HG02973 (cell line): ENCODE measurements around the gene MAP3K2.

Experiments used
- ATAC-seq: cut with Tn5 transposase; IDR thresholded peaks from one replicate; pipeline ENCODE4 v1.9.1; 2021; ENCODE audit warnings: moderate library complexity; ENCODE audit not compliant: unreplicated experiment

The MAP3K2 gene

GRCh38 chr2:127408004-127408806 is 20.4 kb upstream of the MAP3K2 start:
- peak; percentile 64 for ATAC-seq

GRCh38 chr2:127407661-127408003 is 19.9 kb upstream of the MAP3K2 start:
- no peak for ATAC-seq

- ATAC-seq: no peak
These were observed 19.3 kb upstream of the MAP3K2 start for GRCh38 chr2:127407091-127407490.

- ATAC-seq: no peak
These were observed 18.7 kb upstream of the MAP3K2 start for GRCh38 chr2:127406454-127406853.

GRCh38 chr2:127405255-127405610 is 17.5 kb upstream of the MAP3K2 start:
- no peak for ATAC-seq

GRCh38 chr2:127404466-127405254 is 16.9 kb upstream of the MAP3K2 start:
- ATAC-seq: no peak

GRCh38 chr2:127403460-127403859 is 15.7 kb upstream of the MAP3K2 start:
- no peak for ATAC-seq

GRCh38 chr2:127401757-127402695 is 14.3 kb upstream of the MAP3K2 start:
- ATAC-seq: no peak

- no peak for ATAC-seq
These were observed 13.4 kb upstream of the MAP3K2 start for GRCh38 chr2:127400897-127401756.

GRCh38 chr2:127400533-127400896 is 12.7 kb upstream of the MAP3K2 start:
- ATAC-seq: no peak

GRCh38 chr2:127398239-127398590 is 10.4 kb upstream of the MAP3K2 start:
- peak; percentile 85 for ATAC-seq

- ATAC-seq: no peak
These were observed 9.9 kb upstream of the MAP3K2 start for GRCh38 chr2:127397568-127398238.

GRCh38 chr2:127394492-127394891 is 6.7 kb upstream of the MAP3K2 start:
- ATAC-seq: no peak

GRCh38 chr2:127392828-127393578 is 5.2 kb upstream of the MAP3K2 start:
- no peak for ATAC-seq

- ATAC-seq: no peak
These were observed 4.5 kb upstream of the MAP3K2 start for GRCh38 chr2:127392133-127392827.

- ATAC-seq: peak; percentile 16
These were observed 2.1 kb upstream of the MAP3K2 start for GRCh38 chr2:127389778-127390435.

- peak; percentile 24 for ATAC-seq
These were observed 819 bp upstream of the MAP3K2 start for GRCh38 chr2:127388423-127389164.
